GM12878 (cell line): ENCODE data around the gene HTT-AS. TPM values are rescaled to one million over a fixed set of nuclear protein-coding genes. Genes with fewer than 3 reads are reported as not detected.

Experiments
- BCL11A ChIP-seq: IDR thresholded peaks from 2 replicates; pipeline ENCODE4 v1.6.1; 2011; ENCODE audit warnings: low read depth, low read length
- BHLHE40 ChIP-seq, 2 experiments: fragments of 450-650 bp in 1 of 2; IDR thresholded peaks; 2 replicates each; pipeline ENCODE4 v1.6.1; 2011 to 2017; ENCODE audit warnings: low read depth in 2 of 2, borderline replicate concordance in 1 of 2, improper control_type of control experiment in 1 of 2, low read length in 1 of 2, mild to moderate bottlenecking in 1 of 2
- CBFB ChIP-seq: IDR thresholded peaks from 2 replicates; pipeline ENCODE4 v1.6.1; 2016; ENCODE audit warnings: antibody characterized with exemption, low read depth
- CHD1 ChIP-seq: IDR thresholded peaks from 2 replicates; pipeline ENCODE4 v1.6.1; 2012; ENCODE audit warnings: low read depth, low read length, improper control_type of control experiment
- CREM ChIP-seq: IDR thresholded peaks from 2 replicates; pipeline ENCODE4 v1.6.1; 2014; ENCODE audit warnings: antibody characterized with exemption, low read depth
- DPF2 ChIP-seq: fragments of 450-650 bp; IDR thresholded peaks from 2 replicates; pipeline ENCODE4 v1.6.1; 2017; ENCODE audit warnings: mild to moderate bottlenecking
- EED ChIP-seq: sonication (generic); IDR thresholded peaks from 2 replicates; pipeline ENCODE4 v1.6.1; 2016; ENCODE audit warnings: antibody characterized with exemption, low read depth
- EP300 ChIP-seq, 2 experiments: fragments of 150-350 bp in 1 of 2; IDR thresholded peaks; 2 replicates each; pipeline ENCODE4 v1.6.1; 2011 to 2012; ENCODE audit warnings: low read depth in 2 of 2, low read length in 2 of 2, borderline replicate concordance in 1 of 2, improper control_type of control experiment in 1 of 2, inconsistent platforms in 1 of 2; ENCODE audit not compliant: control insufficient read depth in 1 of 2
- EZH2 ChIP-seq: IDR thresholded peaks from 2 replicates; pipeline ENCODE4 v1.6.1; 2012; ENCODE audit warnings: low read depth, mild to moderate bottlenecking, control low read depth, inconsistent platforms, low read length, borderline replicate concordance; ENCODE audit not compliant: control insufficient read depth
- FOXM1 ChIP-seq: IDR thresholded peaks from 2 replicates; pipeline ENCODE4 v1.6.1; 2012; ENCODE audit warnings: low read depth, mild to moderate bottlenecking, inconsistent platforms, low read length, moderate library complexity
- HCFC1 ChIP-seq: fragments of 150-350 bp; IDR thresholded peaks from 2 replicates; pipeline ENCODE4 v1.6.1; 2014; ENCODE audit warnings: low read length
- IKZF1 ChIP-seq: fragments of 450-650 bp; conservative IDR thresholded peaks from 2 replicates; pipeline ENCODE4 v1.6.1; 2017; ENCODE audit warnings: antibody characterized with exemption, mild to moderate bottlenecking
- MYB ChIP-seq: fragments of 150-350 bp; IDR thresholded peaks from 2 replicates; pipeline ENCODE4 v1.6.1; 2014; ENCODE audit warnings: mild to moderate bottlenecking, low read depth, low read length, borderline replicate concordance
- MYC ChIP-seq: IDR thresholded peaks from 2 replicates; pipeline ENCODE4 v1.6.1; 2011; ENCODE audit warnings: mild to moderate bottlenecking, low read length, moderate library complexity, inconsistent platforms; ENCODE audit not compliant: insufficient read depth, insufficient replicate concordance, insufficient read length, severe bottlenecking
- NKRF ChIP-seq: fragments of 450-650 bp; conservative IDR thresholded peaks from 2 replicates; pipeline ENCODE4 v1.6.1; 2017; ENCODE audit warnings: mild to moderate bottlenecking, moderate library complexity
- POLR2AphosphoS5 ChIP-seq: IDR thresholded peaks from 2 replicates; pipeline ENCODE4 v1.6.1; 2011; ENCODE audit warnings: mild to moderate bottlenecking, low read length, inconsistent platforms
- RFX5 ChIP-seq: IDR thresholded peaks from 2 replicates; pipeline ENCODE4 v1.6.1; 2011; ENCODE audit warnings: low read depth, low read length, improper control_type of control experiment
- SP1 ChIP-seq: IDR thresholded peaks from one replicate; pipeline ENCODE4 v1.6.1; 2011; ENCODE audit warnings: low read depth, low read length
- SREBF2 ChIP-seq: IDR thresholded peaks from 2 replicates; pipeline ENCODE4 v1.6.1; 2012; ENCODE audit warnings: mild to moderate bottlenecking, low read length
- TAF1 ChIP-seq: IDR thresholded peaks from 2 replicates; pipeline ENCODE4 v1.6.1; 2011; ENCODE audit warnings: mild to moderate bottlenecking, low read depth, low read length, borderline replicate concordance
- TCF12 ChIP-seq: IDR thresholded peaks from 2 replicates; pipeline ENCODE4 v1.6.1; 2011; ENCODE audit warnings: low read depth, mild to moderate bottlenecking, low read length
- USF1 ChIP-seq: IDR thresholded peaks from 2 replicates; pipeline ENCODE4 v1.6.1; 2011; ENCODE audit warnings: borderline replicate concordance, low read depth, mild to moderate bottlenecking, moderate library complexity, mixed read lengths, low read length; ENCODE audit not compliant: insufficient read depth; ENCODE audit errors: extremely low read length
- YY1 ChIP-seq: IDR thresholded peaks from 2 replicates; pipeline ENCODE4 v1.6.1; 2011; ENCODE audit warnings: low read depth, mild to moderate bottlenecking, low read length
- ZNF274 ChIP-seq: IDR thresholded peaks from one replicate; pipeline ENCODE4 v1.8.0; 2011; ENCODE audit not compliant: insufficient read length, insufficient read depth
- polyA plus RNA-seq, 11 experiments: library from polyadenylated mRNA; depleted of rRNA in 4 of 11; unstranded in 6 of 11; stranded (reverse) in 5 of 11; fragments of >200 nt; fragmentation: Nextera tagmentation in 4 of 11; fragmentation: Illumina TruSeq in 1 of 11; extraction: Ambion mirVana in 4 of 11; extraction: Trizol in 1 of 11; gene quantifications; 1 replicate in 1 of 11; 2 replicates in 10 of 11; pipeline versions ENCODE4 v1.2.1 to v1.2.3, GENCODE V29; 2011 to 2016; ENCODE audit warnings: inconsistent platforms in 2 of 11, missing spikeins in 2 of 11, low read depth in 1 of 11
- total RNA-seq, 4 experiments: library from RNA; depleted of rRNA in 3 of 4; stranded (reverse); fragments of >200 nt in 3 of 4; fragmentation: Illumina TruSeq in 1 of 4; extraction: Trizol in 1 of 4; gene quantifications; 2 replicates each; pipeline versions ENCODE4 v1.2.1 to v1.2.3, GENCODE V29; 2013 to 2021
- TF ChIP-seq, protein P1 (sequence below): fragments of 450-650 bp; IDR thresholded peaks from 2 replicates; pipeline ENCODE4 v1.6.1; 2017; ENCODE audit warnings: borderline replicate concordance

Gene HTT-AS
- total and polyA plus RNA-seq, 10 of the 15 experiments (the other 5 are each of a cell fraction or from before 2014, with no cell fraction given), result not detected

DNA sequence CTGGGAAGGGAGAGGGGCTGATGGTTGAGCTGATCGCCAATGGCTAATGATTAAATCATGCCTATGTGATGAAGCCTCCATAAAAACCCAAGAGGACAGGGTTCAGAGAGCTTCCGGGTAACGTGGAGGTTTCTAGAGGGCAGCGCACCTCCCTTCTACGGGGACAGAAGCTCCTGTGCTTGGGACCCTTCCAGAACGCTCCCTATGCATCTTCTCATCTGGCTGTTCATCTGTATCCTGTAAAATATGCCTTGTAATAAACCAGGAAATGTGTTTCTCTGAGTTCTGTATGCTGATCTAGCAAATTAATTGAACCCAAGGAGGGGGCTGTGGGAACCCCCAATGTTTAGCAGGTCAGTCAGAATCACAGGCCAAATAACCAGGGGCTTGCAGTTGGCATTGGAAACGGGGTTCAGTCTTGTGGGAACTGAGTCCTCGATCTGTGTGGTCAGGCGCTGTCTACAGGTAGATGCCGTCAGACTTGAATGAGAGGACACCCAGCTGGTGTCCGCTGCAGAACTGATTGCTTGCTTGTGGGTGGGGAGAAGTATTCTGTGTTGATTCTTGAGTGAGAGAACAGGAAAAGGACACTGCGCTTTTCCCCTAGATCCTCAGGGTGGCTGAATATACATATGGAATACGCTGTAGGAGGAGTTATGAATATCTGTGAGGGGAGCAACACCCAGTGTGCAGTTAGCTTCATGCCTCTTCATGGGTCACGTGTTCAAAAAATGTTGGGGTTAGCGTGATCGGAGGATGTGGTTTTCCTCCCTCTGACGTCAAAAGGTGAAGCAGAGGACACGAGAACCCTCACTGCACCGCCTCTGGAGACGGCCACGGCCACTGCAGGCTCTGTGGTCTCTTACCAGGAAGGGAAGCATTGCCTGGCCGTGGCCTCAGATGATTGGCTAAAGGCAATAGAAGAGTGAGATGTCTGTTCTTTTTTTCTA, 29.2 kb downstream of the HTT-AS start (continued):
- TF ChIP-seq, protein P1, sequence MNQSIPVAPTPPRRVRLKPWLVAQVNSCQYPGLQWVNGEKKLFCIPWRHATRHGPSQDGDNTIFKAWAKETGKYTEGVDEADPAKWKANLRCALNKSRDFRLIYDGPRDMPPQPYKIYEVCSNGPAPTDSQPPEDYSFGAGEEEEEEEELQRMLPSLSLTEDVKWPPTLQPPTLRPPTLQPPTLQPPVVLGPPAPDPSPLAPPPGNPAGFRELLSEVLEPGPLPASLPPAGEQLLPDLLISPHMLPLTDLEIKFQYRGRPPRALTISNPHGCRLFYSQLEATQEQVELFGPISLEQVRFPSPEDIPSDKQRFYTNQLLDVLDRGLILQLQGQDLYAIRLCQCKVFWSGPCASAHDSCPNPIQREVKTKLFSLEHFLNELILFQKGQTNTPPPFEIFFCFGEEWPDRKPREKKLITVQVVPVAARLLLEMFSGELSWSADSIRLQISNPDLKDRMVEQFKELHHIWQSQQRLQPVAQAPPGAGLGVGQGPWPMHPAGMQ, result no peak
- TF ChIP-seq IKZF1 (no peak), CREM (peak; percentile 95), EP300 (IDR thresholded peaks at IDR 0.05; ENCODE audit: borderline replicate concordance in 1 of 2, control insufficient read depth in 1 of 2, low read depth in 2 of 2, low read length in 2 of 2) (peak; percentile 47 to 50; a peak in 2 of 4 replicates), ZNF274 (no peak), TAF1 (0 out of 2 replicates have a peak, but pooled peaks have one; percentile 6), NKRF (no peak), CBFB (peak; percentile 82; the same call in 1 of the 2 replicates), SP1 (peak; percentile 33), EZH2 (no peak), HCFC1 (no peak), SREBF2 (no peak), DPF2 (peak; percentile 45; the same call in 1 of the 2 replicates), EED (peak; percentile 55; the same call in 1 of the 2 replicates), BHLHE40 (IDR thresholded peaks at IDR 0.05; ENCODE audit: borderline replicate concordance in 1 of 2, low read depth in 2 of 2, low read length in 1 of 2) (peak; percentile 61 to 83), FOXM1 (no peak), TCF12 (peak; percentile 25; the same call in 1 of the 2 replicates), YY1 (0 out of 2 replicates have a peak, but pooled peaks have one; percentile 44), MYC (no peak), RFX5 (no peak), USF1 (peak; percentile 70), MYB (no peak), POLR2AphosphoS5 (0 out of 2 replicates have a peak, but pooled peaks have one; percentile 14), BCL11A (peak; percentile 49; the same call in 1 of the 2 replicates), CHD1 (no peak)
